Effector memory CD4-positive, alpha-beta T cell (primary cell): ENCODE measurements around the gene LMAN2.
A peak's percentile ranks its signal among the peaks of the same experiment; 100 is the strongest.

Experiments used
- DNase-seq, 3 donors: peaks; one replicate each; pipeline ENCODE4 v3.0.0-alpha.2; 2020
- H3K27ac ChIP-seq: 2 replicates; pipeline ENCODE4 v1.7.0; 2013; ENCODE audit warnings: mild to moderate bottlenecking, low read length, moderate library complexity; ENCODE audit not compliant: insufficient read depth, poor library complexity, severe bottlenecking
- H3K27me3 ChIP-seq: replicated peaks from 2 replicates; pipeline ENCODE4 v1.7.0; 2013; ENCODE audit warnings: mild to moderate bottlenecking, low read length; ENCODE audit not compliant: insufficient read depth, control insufficient read depth, poor library complexity, severe bottlenecking
- H3K36me3 ChIP-seq: 2 replicates; pipeline ENCODE4 v1.7.0; 2013; ENCODE audit warnings: mild to moderate bottlenecking, low read length, moderate library complexity; ENCODE audit not compliant: control insufficient read depth, insufficient read depth
- H3K4me1 ChIP-seq: 2 replicates; pipeline ENCODE4 v1.7.0; 2013; ENCODE audit warnings: low read length, mild to moderate bottlenecking; ENCODE audit not compliant: control insufficient read depth, insufficient read depth, poor library complexity, severe bottlenecking
- H3K4me3 ChIP-seq: 2 replicates; pipeline ENCODE4 v1.7.0; 2013; ENCODE audit warnings: low read length, low read depth, mild to moderate bottlenecking; ENCODE audit not compliant: insufficient read depth, poor library complexity, severe bottlenecking
- H3K9me3 ChIP-seq: 2 replicates; pipeline ENCODE4 v1.7.0; 2013; ENCODE audit warnings: mild to moderate bottlenecking, low read length, moderate library complexity; ENCODE audit not compliant: control insufficient read depth

LMAN2 gene

GRCh38 chr5:177300236-177300880 is 51.1 kb downstream of the LMAN2 start:
- Histone ChIP-seq H3K36me3 (peaks cover 10% of the 10 kb centered on the region), H3K9me3 (no peaks in the 10 kb centered on the region), H3K4me1 (peaks cover 56% of the 10 kb centered on the region), H3K27ac (peak overlapping the region; percentile 51), H3K4me3 (no peak overlapping the region), H3K27me3 (no peaks in the 10 kb centered on the region)
- DNase-seq = peak; percentile 40 to 56 (median 50)

- no peak for DNase-seq
- H3K4me1 ChIP-seq = peaks cover 51% of the 10 kb centered on the region
- H3K27me3 ChIP-seq = no peaks in the 10 kb centered on the region
- no peaks in the 10 kb centered on the region for H3K9me3 ChIP-seq
- H3K27ac ChIP-seq = peak overlapping the region; percentile 51
- no peak overlapping the region for H3K4me3 ChIP-seq
- H3K36me3 ChIP-seq = peaks cover 16% of the 10 kb centered on the region
These were observed 51.8 kb downstream of the LMAN2 start for GRCh38 chr5:177299697-177300096.

- DNase-seq = no peak
- no peak overlapping the region for H3K27ac ChIP-seq
- H3K4me3 ChIP-seq = no peak overlapping the region
- H3K36me3 ChIP-seq = peaks cover 34% of the 10 kb centered on the region
- peaks cover 44% of the 10 kb centered on the region for H3K4me1 ChIP-seq
- no peaks in the 10 kb centered on the region for H3K27me3 ChIP-seq
- no peaks in the 10 kb centered on the region for H3K9me3 ChIP-seq
These were observed 53.5 kb downstream of the LMAN2 start for GRCh38 chr5:177297922-177298321.

GRCh38 chr5:177296581-177296980 is 54.9 kb downstream of the LMAN2 start:
- H3K36me3 ChIP-seq = peaks cover 47% of the 10 kb centered on the region
- peaks cover 31% of the 10 kb centered on the region for H3K4me1 ChIP-seq
- H3K27me3 ChIP-seq = no peaks in the 10 kb centered on the region
- H3K4me3 ChIP-seq = no peak overlapping the region
- no peaks in the 10 kb centered on the region for H3K9me3 ChIP-seq
- H3K27ac ChIP-seq = peak overlapping the region; percentile 38
- DNase-seq = no peak

GRCh38 chr5:177295924-177296323 is 55.5 kb downstream of the LMAN2 start:
- H3K4me1 ChIP-seq = peaks cover 26% of the 10 kb centered on the region
- no peak for DNase-seq
- no peaks in the 10 kb centered on the region for H3K9me3 ChIP-seq
- H3K27me3 ChIP-seq = no peaks in the 10 kb centered on the region
- H3K27ac ChIP-seq = peak overlapping the region; percentile 18
- no peak overlapping the region for H3K4me3 ChIP-seq
- H3K36me3 ChIP-seq = peaks cover 51% of the 10 kb centered on the region

GRCh38 chr5:177294632-177295031 is 56.8 kb downstream of the LMAN2 start:
- no peak overlapping the region for H3K27ac ChIP-seq

GRCh38 chr5:177293819-177294581 is 57.5 kb downstream of the LMAN2 start:
- Histone ChIP-seq H3K36me3 (peaks cover 54% of the 10 kb centered on the region), H3K27ac (no peak overlapping the region), H3K9me3 (no peaks in the 10 kb centered on the region), H3K27me3 (no peaks in the 10 kb centered on the region), H3K4me3 (no peak overlapping the region), H3K4me1 (peaks cover 16% of the 10 kb centered on the region)
- DNase-seq = no peak

More at GRCh38 chr5:177294632-177295031, 56.8 kb downstream of the LMAN2 start:
- Histone ChIP-seq H3K4me3 (no peak overlapping the region), H3K27me3 (no peaks in the 10 kb centered on the region), H3K9me3 (no peaks in the 10 kb centered on the region), H3K4me1 (peaks cover 16% of the 10 kb centered on the region), H3K36me3 (peaks cover 54% of the 10 kb centered on the region)
- no peak for DNase-seq

GRCh38 chr5:177291735-177292134 is 59.7 kb downstream of the LMAN2 start:
- H3K27me3 ChIP-seq = no peaks in the 10 kb centered on the region
- DNase-seq = no peak

GRCh38 chr5:177290816-177291596 is 60.5 kb downstream of the LMAN2 start:
- Histone ChIP-seq H3K4me3 (no peak overlapping the region), H3K9me3 (no peaks in the 10 kb centered on the region), H3K27ac (no peak overlapping the region), H3K36me3 (peaks cover 70% of the 10 kb centered on the region), H3K27me3 (no peaks in the 10 kb centered on the region), H3K4me1 (peaks cover 6% of the 10 kb centered on the region)
- no peak for DNase-seq

More at GRCh38 chr5:177291735-177292134, 59.7 kb downstream of the LMAN2 start:
- Histone ChIP-seq H3K36me3 (peaks cover 67% of the 10 kb centered on the region), H3K27ac (no peak overlapping the region), H3K4me1 (peaks cover 13% of the 10 kb centered on the region), H3K4me3 (no peak overlapping the region), H3K9me3 (no peaks in the 10 kb centered on the region)
